ENCODE measurements around the gene SERPINH1. TPM values are rescaled to one million over a fixed set of nuclear protein-coding genes. Genes with fewer than 3 reads are reported as not detected.

SERPINH1 gene
- total RNA-seq, 4 donors from 2014 or later = 56.9 to 111 (median 95.5) TPM

DNA sequence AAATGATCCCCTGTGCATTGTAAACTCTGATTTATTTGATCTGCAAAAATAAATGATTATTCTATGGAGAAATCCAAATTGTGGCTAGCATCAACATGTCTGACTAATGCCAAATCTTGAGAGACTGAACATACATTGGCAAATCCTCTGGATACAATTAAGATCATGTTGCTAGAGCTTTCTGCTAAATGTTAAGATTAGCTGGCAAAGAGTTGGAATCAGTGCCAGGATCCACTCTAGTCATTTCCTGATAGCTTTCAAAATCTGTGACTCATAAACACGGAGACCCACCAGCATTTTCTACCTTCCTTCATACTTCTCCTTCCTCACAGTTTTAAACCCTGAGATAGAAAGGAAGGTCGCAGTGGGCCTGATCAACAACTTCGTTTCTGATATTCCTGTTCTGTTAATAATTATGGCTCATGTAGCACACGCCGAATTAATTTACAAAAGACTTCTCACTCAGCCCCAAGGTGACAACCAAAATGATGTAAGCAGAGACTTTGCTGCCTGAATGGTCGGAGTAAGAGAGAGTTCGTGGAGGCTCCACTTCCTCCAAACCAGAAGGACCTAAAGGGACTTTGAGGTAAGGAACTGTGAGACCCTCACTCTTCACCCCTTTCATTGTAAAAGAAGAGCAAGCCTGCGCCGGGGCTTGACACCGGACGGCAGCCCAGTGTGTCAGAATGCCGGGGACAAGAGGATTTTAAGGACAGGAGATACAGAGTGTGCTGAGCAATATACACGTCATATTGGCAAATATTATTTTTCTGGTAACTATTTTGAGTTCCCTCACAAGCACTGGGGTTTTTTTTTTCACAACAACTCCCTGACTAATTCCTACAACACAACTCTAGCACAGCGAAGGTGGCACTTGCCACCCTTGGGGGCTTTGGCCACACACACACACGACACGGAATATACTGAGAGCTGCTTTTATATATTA is 42.0 kb downstream of the SERPINH1 start:
- H3K4me1 ChIP-seq = peaks cover 4% of the 10 kb centered on the region
- 76% methylated on average over 16 of the region's 16 CpGs for WGBS
- no peak overlapping the region for H3K4me3 ChIP-seq
- no peaks in the 10 kb centered on the region for H3K27me3 ChIP-seq
- H3K9me3 ChIP-seq = no peaks in the 10 kb centered on the region
- H3K36me3 ChIP-seq = no peaks in the 10 kb centered on the region
- TF ChIP-seq, protein P1, sequence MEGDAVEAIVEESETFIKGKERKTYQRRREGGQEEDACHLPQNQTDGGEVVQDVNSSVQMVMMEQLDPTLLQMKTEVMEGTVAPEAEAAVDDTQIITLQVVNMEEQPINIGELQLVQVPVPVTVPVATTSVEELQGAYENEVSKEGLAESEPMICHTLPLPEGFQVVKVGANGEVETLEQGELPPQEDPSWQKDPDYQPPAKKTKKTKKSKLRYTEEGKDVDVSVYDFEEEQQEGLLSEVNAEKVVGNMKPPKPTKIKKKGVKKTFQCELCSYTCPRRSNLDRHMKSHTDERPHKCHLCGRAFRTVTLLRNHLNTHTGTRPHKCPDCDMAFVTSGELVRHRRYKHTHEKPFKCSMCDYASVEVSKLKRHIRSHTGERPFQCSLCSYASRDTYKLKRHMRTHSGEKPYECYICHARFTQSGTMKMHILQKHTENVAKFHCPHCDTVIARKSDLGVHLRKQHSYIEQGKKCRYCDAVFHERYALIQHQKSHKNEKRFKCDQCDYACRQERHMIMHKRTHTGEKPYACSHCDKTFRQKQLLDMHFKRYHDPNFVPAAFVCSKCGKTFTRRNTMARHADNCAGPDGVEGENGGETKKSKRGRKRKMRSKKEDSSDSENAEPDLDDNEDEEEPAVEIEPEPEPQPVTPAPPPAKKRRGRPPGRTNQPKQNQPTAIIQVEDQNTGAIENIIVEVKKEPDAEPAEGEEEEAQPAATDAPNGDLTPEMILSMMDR (IDR thresholded peaks at IDR 0.05) = no peak
- TF ChIP-seq POLR2AphosphoS5 (IDR thresholded peaks at IDR 0.05) = no peak
- TF ChIP-seq POLR2A (IDR thresholded peaks at IDR 0.05) = no peak
- no peak for TF ChIP-seq EP300 (IDR thresholded peaks at IDR 0.05)
- H3K27ac ChIP-seq = no peak overlapping the region
- no peak for DNase-seq (ENCODE audit: low spot score in 2 of 2)

- peaks cover 4% of the 10 kb centered on the region for H3K4me1 ChIP-seq
- 84% methylated on average over 8 of the region's 8 CpGs for WGBS
- H3K9me3 ChIP-seq = no peaks in the 10 kb centered on the region
- no peaks in the 10 kb centered on the region for H3K36me3 ChIP-seq
- TF ChIP-seq EP300 (IDR thresholded peaks at IDR 0.05) (no peak), POLR2AphosphoS5 (IDR thresholded peaks at IDR 0.05) (peak in 1 of 3 donors; percentile 68)
- TF ChIP-seq, protein P1 (IDR thresholded peaks at IDR 0.05) = no peak
- no peak overlapping the region for H3K27ac ChIP-seq
- H3K27me3 ChIP-seq = no peaks in the 10 kb centered on the region
- H3K4me3 ChIP-seq = no peak overlapping the region
- no peak for DNase-seq (ENCODE audit: low spot score in 2 of 2)
Measured at GRCh38 chr11:75606099-75606498, 44.0 kb downstream of the SERPINH1 start.

- H3K27ac ChIP-seq = no peak overlapping the region
- no peaks in the 10 kb centered on the region for H3K27me3 ChIP-seq
- no peaks in the 10 kb centered on the region for H3K36me3 ChIP-seq
- 79% methylated on average over 3 of the region's 3 CpGs for WGBS
- no peak overlapping the region for H3K4me3 ChIP-seq
- DNase-seq (ENCODE audit: low spot score in 2 of 2) = peak in 1 of 2 donors; percentile 35
- TF ChIP-seq, protein P1 (IDR thresholded peaks at IDR 0.05) = no peak
- no peak for TF ChIP-seq POLR2A (IDR thresholded peaks at IDR 0.05)
- TF ChIP-seq EP300 (IDR thresholded peaks at IDR 0.05) = no peak
- TF ChIP-seq POLR2AphosphoS5 (IDR thresholded peaks at IDR 0.05) = no peak
- H3K9me3 ChIP-seq = no peaks in the 10 kb centered on the region
- no peaks in the 10 kb centered on the region for H3K4me1 ChIP-seq
Measured at GRCh38 chr11:75611823-75612222, 49.8 kb downstream of the SERPINH1 start.

DNA sequence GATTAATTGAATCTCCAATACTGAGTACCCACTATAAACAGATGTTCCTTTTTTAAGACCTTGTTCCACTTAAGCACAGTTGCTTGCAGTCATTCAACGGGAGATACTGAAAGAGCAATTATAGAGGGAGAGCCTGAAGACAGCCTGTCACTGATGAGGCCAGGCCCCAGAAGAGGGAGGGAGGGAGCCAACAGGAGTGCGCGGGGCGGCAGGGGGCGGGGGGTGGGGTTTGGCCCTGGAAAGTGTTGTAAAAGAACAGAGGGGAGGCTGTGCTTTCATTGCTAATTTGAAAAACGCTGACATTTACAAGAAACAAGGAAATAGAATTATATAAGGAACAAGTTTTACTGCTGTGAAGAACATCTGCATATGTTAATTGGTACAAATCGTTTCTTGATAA is 53.7 kb downstream of the SERPINH1 start:
- Histone ChIP-seq H3K4me3 (no peak overlapping the region), H3K36me3 (no peaks in the 10 kb centered on the region), H3K27ac (no peak overlapping the region), H3K4me1 (no peaks in the 10 kb centered on the region), H3K27me3 (no peaks in the 10 kb centered on the region), H3K9me3 (no peaks in the 10 kb centered on the region)
- TF ChIP-seq POLR2A (IDR thresholded peaks at IDR 0.05) (no peak), EP300 (IDR thresholded peaks at IDR 0.05) (no peak)
- WGBS = 33% methylated on average over 7 of the region's 7 CpGs
- DNase-seq (ENCODE audit: low spot score in 2 of 2) = no peak

- no peak overlapping the region for H3K4me3 ChIP-seq
- DNase-seq (ENCODE audit: low spot score in 2 of 2) = no peak
- TF ChIP-seq POLR2A (IDR thresholded peaks at IDR 0.05) (no peak), EP300 (IDR thresholded peaks at IDR 0.05) (no peak), POLR2AphosphoS5 (IDR thresholded peaks at IDR 0.05) (no peak)
- TF ChIP-seq, protein P1 (IDR thresholded peaks at IDR 0.05) = no peak
- WGBS = 70% methylated on average over 5 of the region's 5 CpGs
- H3K36me3 ChIP-seq = no peaks in the 10 kb centered on the region
- H3K9me3 ChIP-seq = no peaks in the 10 kb centered on the region
- no peak overlapping the region for H3K27ac ChIP-seq
- no peaks in the 10 kb centered on the region for H3K27me3 ChIP-seq
- H3K4me1 ChIP-seq = no peaks in the 10 kb centered on the region
Measured at GRCh38 chr11:75616281-75616680, 54.2 kb downstream of the SERPINH1 start.

Other genes starting within 250 kb of the SERPINH1 start
- 10 to 100 TPM; 24.8 to 57.2 (median 38.4) TPM for gene ARRB1, start 210.6 kb upstream of the SERPINH1 start, total RNA-seq
- gene RPS3, start 162.7 kb upstream of the SERPINH1 start, total RNA-seq = 1,000 to 10,000 TPM in 3 of 4 donors, 100 to 1,000 TPM in 1; 851 to 2,162 (median 1,899) TPM
- 1 to 10 TPM in 3 of 4 donors, under 1 TPM in 1; 0.97 to 5.1 (median 2.1) TPM for gene KLHL35, start 129.1 kb upstream of the SERPINH1 start, total RNA-seq
- gene GDPD5, start 36.3 kb upstream of the SERPINH1 start, total RNA-seq = 10 to 100 TPM in 1 of 4 donors, 1 to 10 TPM in 3; 2.3 to 13.4 (median 5.4) TPM
- 10 to 100 TPM in 1 of 4 donors, 1 to 10 TPM in 3; 2.7 to 11.0 (median 4.6) TPM for gene MAP6, start 106.8 kb downstream of the SERPINH1 start, total RNA-seq
- 10 to 100 TPM in 1 of 4 donors, 1 to 10 TPM in 3; 3.5 to 12.4 (median 4.9) TPM for gene MOGAT2, start 155.6 kb downstream of the SERPINH1 start, total RNA-seq
- 100 to 1,000 TPM in 3 of 4 donors, 10 to 100 TPM in 1; 69.8 to 338 (median 184) TPM for gene DGAT2, start 206.5 kb downstream of the SERPINH1 start, total RNA-seq